T47D (cell line): ENCODE measurements around the gene SEMA5A.

Source experiments
- DNase-seq, 2 experiments: peaks; one replicate each; pipeline versions ENCODE4 v3.0.0 to v3.0.0-alpha.2; 2011 to 2012; ENCODE audit warnings: low read depth in 1 of 2, low spot score in 1 of 2
- JUND ChIP-seq: IDR thresholded peaks from 2 replicates; pipeline ENCODE4 v1.6.1; 2012; ENCODE audit warnings: low read depth
- in situ Hi-C: cut with HindIII; loops from 2 replicates; pipeline ENCODE4 v1.10.0; 2016; ENCODE audit warnings: low sequenced_read_pairs, low pct_unique_long_range_greater_than_20kb

SEMA5A gene

DNA sequence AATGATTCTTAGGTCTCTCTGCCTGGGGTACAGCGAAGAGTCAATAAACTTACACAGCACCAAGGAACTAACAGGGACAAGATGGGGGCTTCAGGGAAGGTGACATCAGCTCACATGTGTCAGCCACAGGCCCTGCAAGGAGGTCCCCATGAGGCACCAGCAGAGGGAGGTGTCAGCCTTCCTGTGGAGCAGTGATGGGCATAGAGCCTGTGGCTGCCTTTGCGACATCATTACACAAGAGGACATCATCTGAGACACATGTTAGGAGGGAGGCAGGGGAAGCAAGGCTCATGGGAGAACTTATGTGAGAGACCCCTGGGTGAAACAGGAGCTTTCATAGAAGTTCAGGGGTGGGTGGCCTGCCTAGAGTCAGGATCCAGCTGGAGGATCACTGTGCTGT, 389.6 kb downstream of the SEMA5A start:
- in situ Hi-C loops: no loop called here
- DNase-seq: no peak
- TF ChIP-seq JUND: no peak

DNA sequence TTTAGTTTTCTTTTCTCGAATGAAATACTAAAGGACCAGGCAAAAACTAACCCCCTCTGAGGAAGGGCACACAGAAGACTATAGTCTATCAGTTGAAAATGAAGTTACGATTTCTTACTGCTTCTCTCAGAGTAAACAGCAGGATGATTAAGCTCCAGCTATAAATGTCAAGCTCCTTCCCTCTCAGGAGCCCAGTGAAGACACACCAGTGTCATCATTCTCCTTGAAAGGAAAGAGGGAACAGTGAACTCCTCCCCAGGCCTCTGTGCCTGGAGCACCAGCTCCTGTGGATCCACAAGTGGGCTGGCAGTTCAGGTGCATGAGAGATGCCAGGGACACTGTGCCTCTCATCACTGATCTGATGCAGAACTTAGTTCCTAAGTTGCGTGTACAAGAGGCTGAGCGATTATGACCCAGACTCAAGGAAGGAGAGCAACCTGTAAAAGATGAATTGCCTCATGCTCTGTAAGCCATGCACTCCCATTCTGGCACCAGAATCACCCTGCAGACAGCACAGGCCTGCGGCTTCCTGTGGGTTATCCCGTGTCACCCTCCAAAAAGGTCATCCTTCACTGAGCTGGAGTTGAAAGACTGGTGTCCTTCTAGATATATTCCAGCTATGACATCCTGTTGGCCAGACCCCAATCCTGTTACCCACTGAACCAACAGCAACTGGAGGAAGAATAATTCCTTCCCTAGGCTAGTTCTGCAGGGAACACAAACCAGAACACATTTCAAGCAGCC, 394.0 kb downstream of the SEMA5A start:
- DNase-seq: no peak
- in situ Hi-C loops: no loop called here

DNA sequence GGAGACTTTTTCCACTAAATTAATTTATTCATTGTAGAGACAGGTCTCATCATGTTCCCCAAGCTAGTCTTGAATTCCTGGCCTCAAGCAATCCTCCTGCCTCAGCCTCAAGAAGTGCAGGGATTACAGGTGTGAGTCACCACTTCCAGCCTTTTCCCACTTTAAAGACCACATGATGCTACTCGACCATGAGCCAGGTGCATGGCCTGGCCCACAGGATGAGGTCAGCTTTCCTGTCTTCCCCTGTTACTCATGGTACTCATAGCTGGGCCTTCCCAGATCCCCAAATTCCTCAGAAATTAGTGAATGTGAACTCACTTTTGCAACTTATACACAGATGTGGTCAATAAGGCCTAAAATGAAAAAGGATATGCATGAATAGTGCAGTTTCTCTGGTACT, 395.9 kb downstream of the SEMA5A start:
- DNase-seq: no peak
- TF ChIP-seq JUND: no peak
- in situ Hi-C loops: no loop called here

More for the DNA sequence above, 394.0 kb downstream of the SEMA5A start:
- TF ChIP-seq JUND: no peak

DNA sequence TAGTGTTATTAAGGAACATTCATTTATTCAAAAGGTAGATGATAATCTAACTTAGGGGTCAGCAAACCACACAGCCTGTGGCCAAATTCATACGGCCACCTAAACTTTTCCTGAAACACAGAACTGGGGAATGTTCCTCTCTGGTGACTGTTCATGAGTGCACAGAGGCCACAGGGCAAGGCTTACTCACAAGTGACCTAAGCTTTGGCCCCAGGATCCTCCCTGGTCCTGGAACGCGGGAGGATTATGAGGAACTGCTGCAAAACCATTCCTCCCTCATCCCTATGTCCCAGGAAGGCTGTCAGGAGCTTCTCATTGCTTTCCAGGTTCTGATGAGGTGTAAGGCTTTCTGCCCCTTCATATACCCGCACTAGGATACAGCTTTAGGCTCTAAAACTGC, 397.6 kb downstream of the SEMA5A start:
- DNase-seq: no peak
- no peak for TF ChIP-seq JUND
- in situ Hi-C loops: no loop called here

DNA sequence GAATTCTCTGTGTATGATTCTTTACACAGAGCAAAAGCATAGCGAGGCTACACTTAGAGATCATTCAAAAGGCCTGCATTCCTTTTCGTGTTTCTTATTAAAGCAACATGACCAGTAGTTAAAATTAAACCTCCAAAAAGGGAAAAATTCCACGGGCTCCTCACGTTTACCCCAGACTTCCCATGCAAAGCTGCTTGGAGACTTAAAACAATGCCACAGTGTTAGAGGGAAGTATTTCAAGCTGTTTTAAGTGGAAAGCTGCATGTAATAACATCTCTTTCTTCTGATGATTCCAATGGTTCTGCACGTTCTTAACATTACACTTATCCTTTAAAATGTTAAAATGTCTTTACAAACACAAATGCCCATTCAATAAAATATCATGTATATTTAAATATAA, 405.2 kb downstream of the SEMA5A start:
- no peak for DNase-seq
- in situ Hi-C loops: no loop called here
- TF ChIP-seq JUND: no peak

DNA sequence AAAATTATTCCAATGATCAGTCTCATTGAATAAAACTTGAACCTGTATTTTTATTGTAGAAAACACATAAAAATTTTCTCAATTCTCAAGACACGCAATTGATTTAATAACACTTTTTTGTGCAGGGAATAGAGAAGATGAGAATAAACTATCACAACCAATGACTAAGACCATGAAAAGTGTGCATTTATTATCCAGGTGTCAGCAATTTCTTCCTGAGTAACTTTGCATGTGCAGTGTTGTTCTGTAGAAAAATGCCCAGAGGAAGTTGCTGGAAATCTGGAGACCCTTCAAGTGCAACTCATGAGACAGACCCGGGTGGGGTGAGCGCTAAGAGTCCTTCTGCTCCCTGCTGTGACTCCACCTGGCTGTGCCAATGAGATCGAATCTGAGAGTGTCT, 405.7 kb downstream of the SEMA5A start:
- no peak for DNase-seq
- in situ Hi-C loops: no loop called here
- no peak for TF ChIP-seq JUND

DNA sequence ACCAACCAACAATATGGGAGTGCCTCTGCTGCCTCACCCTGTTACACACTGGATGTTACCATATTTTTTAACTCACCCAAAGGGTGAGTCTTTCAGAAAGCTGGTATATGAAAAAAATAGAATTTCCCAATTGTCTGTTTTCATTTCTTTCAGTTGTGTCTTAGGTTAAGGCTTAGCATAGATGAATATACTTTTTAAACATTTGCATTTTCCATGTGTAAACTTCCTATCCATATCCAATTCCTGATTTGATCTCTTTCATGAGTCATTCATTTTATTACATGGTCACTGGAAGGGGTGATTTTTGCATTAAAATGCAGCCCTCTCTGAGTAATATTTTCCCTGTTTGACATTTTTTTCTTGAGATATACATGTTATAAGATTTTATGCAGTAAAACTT, 406.5 kb downstream of the SEMA5A start:
- no peak for TF ChIP-seq JUND
- in situ Hi-C loops: no loop called here
- DNase-seq: no peak

DNA sequence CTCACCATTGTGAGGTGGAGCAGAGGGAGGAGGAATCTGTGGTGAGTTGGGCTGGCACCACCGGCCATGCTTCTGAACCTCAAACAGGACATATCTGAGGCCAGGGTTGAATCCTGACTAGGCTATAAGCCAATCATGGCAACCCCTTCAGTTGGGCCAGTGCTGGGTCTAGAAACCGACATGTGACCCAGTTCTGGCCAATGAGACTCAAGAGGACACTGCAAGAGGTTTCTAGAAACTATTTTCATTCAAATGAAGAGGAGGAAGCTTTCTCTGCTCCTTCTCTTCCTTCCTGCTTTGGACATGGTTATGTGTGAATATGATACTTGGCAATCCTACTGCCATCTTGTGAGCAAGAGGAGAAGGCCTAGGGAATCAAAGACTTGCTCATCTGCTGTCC, 417.7 kb downstream of the SEMA5A start:
- no peak for DNase-seq
- no peak for TF ChIP-seq JUND
- in situ Hi-C loops: no loop called here

DNA sequence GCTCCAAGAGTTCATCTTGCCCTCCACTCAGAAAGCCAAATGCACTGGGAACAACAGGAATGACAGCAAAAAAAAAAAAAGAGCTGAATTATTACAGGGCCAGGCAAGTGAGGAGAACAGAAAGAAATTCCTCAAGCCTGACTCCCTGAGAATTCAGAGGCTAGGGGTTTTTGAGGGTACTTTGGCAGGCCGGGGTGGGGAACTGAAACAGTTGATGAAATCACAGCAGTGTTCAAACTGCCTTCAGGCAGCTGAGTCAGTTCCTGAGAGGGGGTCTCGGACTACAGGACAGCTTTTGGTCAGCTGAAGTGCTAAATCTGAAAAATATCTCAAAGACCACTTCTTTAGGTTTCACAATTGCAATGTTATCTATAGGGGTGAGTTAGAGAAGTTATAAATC, 419.4 kb downstream of the SEMA5A start:
- in situ Hi-C loops: no loop called here
- no peak for TF ChIP-seq JUND
- no peak for DNase-seq

DNA sequence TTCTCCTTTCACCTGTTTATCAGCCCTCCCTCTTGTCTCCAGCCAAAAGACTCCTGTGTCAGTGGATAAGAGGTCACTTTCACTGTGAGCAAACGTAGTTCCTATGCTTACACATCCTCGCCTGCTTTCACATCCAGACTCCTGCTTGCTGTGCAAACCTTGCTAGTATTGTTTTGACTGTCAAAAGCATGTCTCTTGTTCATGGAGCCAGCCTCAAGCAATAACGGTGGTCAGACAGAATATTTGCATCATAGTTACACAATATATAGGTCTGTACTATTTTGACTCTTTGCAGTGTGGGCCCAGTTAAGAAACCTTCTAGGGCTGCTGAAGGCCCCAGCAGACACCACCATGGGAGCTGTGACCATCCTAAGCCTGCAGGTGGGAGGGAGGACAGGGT, 420.0 kb downstream of the SEMA5A start:
- in situ Hi-C loops: no loop called here
- no peak for DNase-seq
- no peak for TF ChIP-seq JUND

DNA sequence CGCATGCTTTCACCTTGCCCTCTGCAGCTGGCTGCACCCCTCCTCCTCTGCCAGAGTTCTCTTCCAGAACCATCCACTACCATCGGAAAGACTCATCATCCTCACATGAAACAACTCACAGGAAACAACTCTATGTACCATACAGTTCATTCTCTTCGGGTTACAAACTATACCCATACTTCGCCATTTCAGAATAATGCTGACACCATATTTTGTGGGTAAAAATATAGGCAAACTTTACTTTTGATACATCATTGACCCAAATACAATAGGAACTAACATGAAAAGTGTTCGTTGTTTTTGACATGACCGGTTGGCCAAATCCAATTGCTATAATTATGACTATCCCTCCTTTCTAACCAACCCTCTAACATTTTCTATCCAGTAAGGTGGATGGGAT, 421.0 kb downstream of the SEMA5A start:
- in situ Hi-C loops: no loop called here
- TF ChIP-seq JUND: no peak
- no peak for DNase-seq

DNA sequence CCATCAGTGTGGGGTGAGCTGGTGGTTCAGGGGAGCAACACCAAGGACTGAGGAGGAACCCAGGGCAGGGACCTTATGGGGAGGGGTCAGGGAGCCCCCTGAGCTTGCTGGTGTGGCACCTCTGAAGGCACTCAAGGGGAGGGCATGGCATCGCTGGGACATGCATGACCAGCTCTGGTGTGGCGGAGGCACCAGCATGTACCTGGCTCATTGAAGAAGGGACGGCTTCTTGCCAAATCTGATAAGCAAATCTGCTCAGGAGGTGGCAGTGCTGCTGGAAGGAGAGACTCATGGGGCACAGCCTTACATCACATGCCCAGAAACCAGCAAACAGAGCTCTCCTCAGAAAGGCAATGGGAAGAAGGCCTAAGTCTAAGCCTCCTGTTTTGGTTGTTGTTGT, 421.8 kb downstream of the SEMA5A start:
- TF ChIP-seq JUND: no peak
- DNase-seq: no peak
- in situ Hi-C loops: no loop called here

DNA sequence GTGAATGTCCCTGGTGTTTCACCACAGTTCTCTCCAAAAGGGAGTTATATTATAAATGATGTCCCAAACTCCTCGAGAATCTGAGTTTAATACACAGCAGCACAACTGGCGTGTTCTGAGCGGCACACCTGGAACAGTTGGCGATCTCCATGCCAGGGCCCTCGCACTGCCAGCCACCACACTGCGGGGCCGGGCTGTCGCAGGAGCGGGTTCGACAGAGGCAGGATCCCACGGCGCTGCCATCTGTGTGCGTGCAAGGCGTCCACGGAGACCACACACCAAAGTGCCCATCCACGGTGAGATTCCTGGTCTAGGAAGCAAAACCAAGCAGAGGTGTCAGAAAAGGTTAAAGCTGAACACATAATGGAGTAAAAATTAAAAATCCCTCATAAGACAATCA, 423.3 kb downstream of the SEMA5A start:
- DNase-seq: no peak
- TF ChIP-seq JUND: no peak
- in situ Hi-C loops: no loop called here

DNA sequence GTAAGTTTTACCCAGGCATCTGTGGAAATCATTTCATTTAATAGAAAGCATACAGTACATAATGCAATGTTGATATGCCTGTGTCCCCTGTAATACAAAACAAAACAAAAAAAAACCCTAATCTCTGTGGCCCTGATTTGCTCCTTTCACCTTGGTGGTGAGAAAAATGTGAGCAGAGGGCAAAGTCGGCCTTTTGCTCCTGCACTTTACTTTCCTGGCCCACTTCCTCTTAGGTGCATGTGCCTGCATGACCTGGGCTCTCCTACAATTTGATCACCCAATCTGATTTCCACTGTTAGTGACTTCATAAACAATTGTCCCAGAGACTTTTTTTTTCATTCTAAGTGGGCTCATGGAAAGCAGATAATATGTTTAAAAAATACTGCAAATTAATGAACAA, 424.3 kb downstream of the SEMA5A start:
- DNase-seq: no peak
- in situ Hi-C loops: no loop called here
- no peak for TF ChIP-seq JUND

DNA sequence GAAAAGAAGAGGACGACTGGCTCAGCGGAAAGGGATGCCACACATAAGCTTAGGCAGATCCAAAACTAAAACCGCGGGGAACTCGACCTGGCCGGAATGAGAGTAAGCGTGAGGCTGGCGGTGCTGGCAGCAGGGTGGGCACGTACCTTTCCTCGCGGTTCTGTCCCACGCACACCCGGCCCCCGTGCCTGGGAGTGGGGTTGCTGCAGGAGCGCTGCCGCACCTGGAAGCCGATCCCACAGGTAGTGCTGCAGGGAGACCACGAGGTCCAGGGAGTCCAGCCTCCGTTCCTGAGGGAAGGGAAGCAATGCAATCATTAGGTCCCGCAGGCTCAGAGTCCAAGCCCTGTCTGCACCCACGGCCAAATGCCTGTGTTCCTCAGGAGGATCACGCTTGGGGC, 427.0 kb downstream of the SEMA5A start:
- in situ Hi-C loops: no loop called here
- TF ChIP-seq JUND: no peak

More for the DNA sequence above, 427.0 kb downstream of the SEMA5A start:
- DNase-seq: peak in 1 of 2 experiments; percentile 1
